OCI-LY7 (cell line): ENCODE measurements around the gene DIAPH2. TPM values are rescaled to one million over a fixed set of nuclear protein-coding genes. Genes with fewer than 3 reads are reported as not detected.

Experiments
- BruUV-seq: library from RNA; stranded (reverse); fragments of 400-500 nt; replicated peaks from 2 replicates; lab custom pipeline; 2021; lab: Mats Ljungman, UMichigan
- CTCF ChIA-PET: fragments of 300-600 bp; sonication (Branson Sonifier 250); formaldehyde crosslinking; loops from one replicate; lab custom pipeline; 2022; ENCODE audit warnings: antibody characterized with exemption; ENCODE audit not compliant: unreplicated experiment; lab: Charles Lee
- POLR2A ChIA-PET: fragments of 300-600 bp; sonication (Branson Sonifier 250); formaldehyde crosslinking; loops from one replicate; lab custom pipeline; 2022; ENCODE audit warnings: antibody characterized with exemption; lab: Charles Lee
- DNase-seq: peaks from one replicate; pipeline ENCODE4 v3.0.0-alpha.2; 2015; ENCODE audit warnings: low spot score
- H2AFZ ChIP-seq: fragments of 200-600 bp; sonication (generic), shearing (Covaris generic); 2 replicates; pipeline ENCODE4 v1.6.1; 2014; ENCODE audit warnings: mild to moderate bottlenecking, antibody characterized with exemption, low read length, moderate library complexity
- H3K27ac ChIP-seq: fragments of 200-600 bp; sonication (generic); 2 replicates; pipeline ENCODE4 v1.5.1; 2014; ENCODE audit warnings: mixed run types, low read depth, mild to moderate bottlenecking, moderate library complexity, low read length, inconsistent platforms; ENCODE audit not compliant: poor library complexity, severe bottlenecking
- H3K36me3 ChIP-seq: fragments of 200-600 bp; sonication (generic); 2 replicates; pipeline ENCODE4 v1.6.1; 2014; ENCODE audit warnings: mild to moderate bottlenecking, antibody characterized with exemption, low read length, moderate library complexity, mixed read lengths; ENCODE audit not compliant: insufficient read depth
- H3K4me1 ChIP-seq: fragments of 200-600 bp; sonication (generic); 2 replicates; pipeline ENCODE4 v1.5.1; 2014; ENCODE audit warnings: mild to moderate bottlenecking, low read length; ENCODE audit not compliant: insufficient read depth, poor library complexity, severe bottlenecking
- H3K4me2 ChIP-seq: fragments of 200-600 bp; sonication (generic); 2 replicates; pipeline ENCODE4 v1.6.1; 2014; ENCODE audit warnings: mild to moderate bottlenecking, low read length
- H3K4me3 ChIP-seq: fragments of 200-600 bp; sonication (generic); 2 replicates; pipeline ENCODE4 v1.5.1; 2014; ENCODE audit warnings: mild to moderate bottlenecking, low read depth, low read length; ENCODE audit not compliant: poor library complexity, severe bottlenecking
- H3K79me2 ChIP-seq: fragments of 200-600 bp; sonication (generic); 2 replicates; pipeline ENCODE4 v1.6.1; 2016; ENCODE audit warnings: low read depth, mild to moderate bottlenecking, low read length, moderate library complexity, mixed read lengths; ENCODE audit not compliant: insufficient read depth
- H3K9me2 ChIP-seq: fragments of 200-600 bp; sonication (generic); 2 replicates; pipeline ENCODE4 v1.6.1; 2016; ENCODE audit warnings: mild to moderate bottlenecking, low read length, mixed read lengths; ENCODE audit not compliant: insufficient read depth
- H3K9me3 ChIP-seq: fragments of 200-600 bp; sonication (generic); 2 replicates; pipeline ENCODE4 v1.6.1; 2014; ENCODE audit warnings: mild to moderate bottlenecking, mixed run types, low read length, mixed read lengths
- H4K20me1 ChIP-seq: fragments of 200-600 bp; sonication (generic); 2 replicates; pipeline ENCODE4 v1.6.1; 2014; ENCODE audit warnings: mild to moderate bottlenecking, antibody characterized with exemption, low read length, moderate library complexity, mixed read lengths; ENCODE audit not compliant: insufficient read depth
- EZH2phosphoT487 ChIP-seq: fragments of 200-600 bp; sonication (generic); IDR thresholded peaks from 2 replicates; pipeline ENCODE4 v1.6.1; 2018; ENCODE audit warnings: low read depth, borderline replicate concordance, mild to moderate bottlenecking, mixed run types, antibody characterized with exemption, low read length, moderate library complexity, mixed read lengths
- intact Hi-C: fragments of 100-400 bp; cut with micrococcal nuclease; formaldehyde crosslinking; loops from one replicate; pipeline ENCODE4 v1.10.0; 2022; ENCODE audit not compliant: unreplicated experiment
- total RNA-seq, 2 experiments: library from RNA; depleted of rRNA in 1 of 2; stranded (reverse); fragments of >200 nt in 1 of 2; shearing (Covaris generic) in 1 of 2; gene quantifications; 2 replicates each; pipeline ENCODE4 v1.2.3, GENCODE V29; 2014 to 2022
- TF ChIP-seq, protein P1 (sequence below): fragments of 200-600 bp; sonication (generic); conservative IDR thresholded peaks from 2 replicates; pipeline ENCODE4 v1.5.1; 2014; ENCODE audit warnings: mild to moderate bottlenecking, antibody characterized with exemption, low read length, moderate library complexity, mixed read lengths

DIAPH2 gene
- total RNA-seq, 2 experiments from 2014 or later: 21.3 to 21.5 TPM

DNA sequence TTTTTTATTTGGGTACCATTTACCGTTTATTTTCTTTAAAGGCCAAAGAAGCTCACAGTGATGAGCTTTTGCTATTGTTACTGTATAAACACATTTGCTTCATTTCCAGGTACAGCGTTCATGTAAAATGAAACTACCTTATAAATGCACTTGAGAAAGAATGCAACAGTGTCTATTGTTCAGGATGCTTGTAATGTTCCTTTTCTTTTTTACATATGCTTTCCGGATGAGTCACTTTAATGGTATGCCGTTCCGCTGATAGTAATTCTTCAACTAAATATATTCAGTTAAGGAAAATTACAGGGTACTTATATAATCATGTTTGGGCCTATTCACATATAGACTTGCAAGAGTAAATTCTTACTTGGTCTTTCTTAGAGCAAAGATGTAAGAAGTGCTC lies 554.0 kb downstream of the DIAPH2 start:
- intact Hi-C loops: no loop called here
- Histone ChIP-seq H3K4me3 (no peak overlapping the region), H3K9me3 (no peaks in the 10 kb centered on the region), H3K27ac (no peak overlapping the region), H2AFZ (no peak overlapping the region), H4K20me1 (no peaks in the 10 kb centered on the region), H3K36me3 (no peaks in the 10 kb centered on the region), H3K79me2 (no peaks in the 10 kb centered on the region), H3K4me1 (no peaks in the 10 kb centered on the region), H3K4me2 (no peak overlapping the region), H3K9me2 (no peaks in the 10 kb centered on the region)
- no TSS peak for BruUV-seq
- TF ChIP-seq EZH2phosphoT487: no peak
- TF ChIP-seq, protein P1, sequence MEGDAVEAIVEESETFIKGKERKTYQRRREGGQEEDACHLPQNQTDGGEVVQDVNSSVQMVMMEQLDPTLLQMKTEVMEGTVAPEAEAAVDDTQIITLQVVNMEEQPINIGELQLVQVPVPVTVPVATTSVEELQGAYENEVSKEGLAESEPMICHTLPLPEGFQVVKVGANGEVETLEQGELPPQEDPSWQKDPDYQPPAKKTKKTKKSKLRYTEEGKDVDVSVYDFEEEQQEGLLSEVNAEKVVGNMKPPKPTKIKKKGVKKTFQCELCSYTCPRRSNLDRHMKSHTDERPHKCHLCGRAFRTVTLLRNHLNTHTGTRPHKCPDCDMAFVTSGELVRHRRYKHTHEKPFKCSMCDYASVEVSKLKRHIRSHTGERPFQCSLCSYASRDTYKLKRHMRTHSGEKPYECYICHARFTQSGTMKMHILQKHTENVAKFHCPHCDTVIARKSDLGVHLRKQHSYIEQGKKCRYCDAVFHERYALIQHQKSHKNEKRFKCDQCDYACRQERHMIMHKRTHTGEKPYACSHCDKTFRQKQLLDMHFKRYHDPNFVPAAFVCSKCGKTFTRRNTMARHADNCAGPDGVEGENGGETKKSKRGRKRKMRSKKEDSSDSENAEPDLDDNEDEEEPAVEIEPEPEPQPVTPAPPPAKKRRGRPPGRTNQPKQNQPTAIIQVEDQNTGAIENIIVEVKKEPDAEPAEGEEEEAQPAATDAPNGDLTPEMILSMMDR: no peak
- ChIA-PET CTCF (no interaction called here), POLR2A (no interaction called here)
- DNase-seq: no peak

DNA sequence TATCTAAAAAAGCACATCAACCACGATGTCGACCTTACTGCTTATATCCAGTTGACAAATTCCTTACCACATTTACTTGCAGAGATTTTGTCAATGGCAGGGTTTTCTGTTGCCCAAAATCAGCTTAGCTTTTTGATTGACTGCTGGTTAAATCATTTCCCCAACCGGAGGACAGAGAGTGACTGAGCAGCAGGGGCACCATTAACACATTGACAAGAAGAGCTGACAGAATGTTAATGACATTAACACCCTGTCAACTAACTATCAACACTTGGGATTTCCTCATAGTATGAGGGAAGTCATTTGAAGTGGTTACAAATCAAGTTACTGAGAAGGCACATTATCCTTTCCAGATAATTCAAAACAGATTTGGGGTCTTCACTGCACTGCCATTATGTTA lies 567.5 kb downstream of the DIAPH2 start:
- H4K20me1 ChIP-seq: no peaks in the 10 kb centered on the region
- no peaks in the 10 kb centered on the region for H3K9me3 ChIP-seq
- no peak for DNase-seq
- H3K36me3 ChIP-seq: no peaks in the 10 kb centered on the region
- intact Hi-C loops: no loop called here
- no peaks in the 10 kb centered on the region for H3K9me2 ChIP-seq
- H3K4me2 ChIP-seq: no peak overlapping the region
- ChIA-PET CTCF (no interaction called here), POLR2A (no interaction called here)
- TF ChIP-seq, protein P1: no peak
- no peak for TF ChIP-seq EZH2phosphoT487
- H2AFZ ChIP-seq: no peak overlapping the region
- no peak overlapping the region for H3K27ac ChIP-seq
- H3K79me2 ChIP-seq: no peaks in the 10 kb centered on the region
- no peaks in the 10 kb centered on the region for H3K4me1 ChIP-seq
- H3K4me3 ChIP-seq: no peak overlapping the region
- no TSS peak for BruUV-seq

DNA sequence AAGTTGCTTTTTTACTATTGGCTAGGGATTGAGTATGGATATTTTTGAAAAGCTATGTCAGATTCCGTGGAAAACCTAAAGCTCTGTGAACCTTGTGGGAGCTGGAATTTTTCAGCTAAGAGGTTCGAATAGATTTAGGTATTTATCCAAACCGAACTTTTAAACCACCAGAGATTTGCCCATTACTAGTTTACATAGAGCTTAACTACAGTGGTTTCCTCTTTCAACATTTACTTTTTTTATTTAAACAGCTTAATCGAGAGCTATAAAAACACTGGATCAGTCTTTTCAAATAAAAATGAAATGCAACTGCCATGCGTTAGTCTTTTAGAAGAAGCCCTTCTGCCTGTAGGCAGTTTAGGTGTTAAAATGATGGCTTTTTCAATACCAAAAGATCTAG lies 576.0 kb downstream of the DIAPH2 start:
- Histone ChIP-seq H3K27ac (no peak overlapping the region), H2AFZ (no peak overlapping the region), H3K9me3 (no peaks in the 10 kb centered on the region), H3K4me3 (no peak overlapping the region), H3K79me2 (no peaks in the 10 kb centered on the region), H3K4me1 (no peaks in the 10 kb centered on the region), H3K4me2 (no peak overlapping the region), H3K36me3 (no peaks in the 10 kb centered on the region), H3K9me2 (no peaks in the 10 kb centered on the region), H4K20me1 (no peaks in the 10 kb centered on the region)
- BruUV-seq: no TSS peak
- CTCF ChIA-PET: no interaction called here
- intact Hi-C loops: no loop called here
- no peak for TF ChIP-seq EZH2phosphoT487
- TF ChIP-seq, protein P1: no peak
- POLR2A ChIA-PET: no interaction called here
- DNase-seq: no peak
